ENCODE data around the gene OTULINL. TPM values are rescaled to one million over a fixed set of nuclear protein-coding genes. Genes with fewer than 3 reads are reported as not detected.

OTULINL gene
- total RNA-seq, 5 donors from 2014 or later (not counting 1 experiment from before 2014, with no cell fraction given): 30.0 to 50.1 (median 32.6) TPM

- DNase-seq (no peak), ATAC-seq (replicated peaks in 1 of 4) (no peak)
- Mint-ChIP-seq H3K4me1 (peaks cover 47 to 54% (median 53%) of the 10 kb centered on the region in 3 donors), H3K9me3 (no peaks in the 10 kb centered on the region), H3K27me3 (no peaks in the 10 kb centered on the region), H3K4me3 (no peak overlapping the region), H3K27ac (no peak overlapping the region), H3K36me3 (peaks cover 28% of the 10 kb centered on the region)
- ChIA-PET POLR2A (interaction anchor here (0.6 kb wide), 2 partner anchors 187 to 1893 kb away, joined by 3 read pairs; no protein-coding TSS in a partner anchor), CTCF (no interaction called here)
- H3K36me3 ChIP-seq (ENCODE audit: control insufficient read depth in 2 of 2, extremely low read depth in 1 of 2, insufficient read depth in 1 of 2, low read length in 1 of 2): peaks cover 11 to 24% of the 10 kb centered on the region in 2 donors
- no CpG with 5 or more reads among the region's 1 CpG for WGBS (ENCODE audit: insufficient coverage)
- no peak overlapping the region for H3K27ac ChIP-seq (ENCODE audit: low read length)
- H3K9me3 ChIP-seq: no peaks in the 10 kb centered on the region
- H3K4me1 ChIP-seq (ENCODE audit: control insufficient read depth in 1 of 2, extremely low read depth in 1 of 2, insufficient read depth in 2 of 2, low read length in 2 of 2): peaks cover 33 to 37% of the 10 kb centered on the region in 2 experiments
- H3K27me3 ChIP-seq (replicated peaks in 1 of 2; ENCODE audit: control insufficient read depth in 2 of 2, extremely low read depth in 1 of 2, insufficient read depth in 2 of 2, low read length in 1 of 2): no peaks in the 10 kb centered on the region
- no peak overlapping the region for H3K4me3 ChIP-seq (ENCODE audit: control insufficient read depth in 1 of 2, extremely low read depth in 1 of 2, low read length in 1 of 2)
These were observed 18.0 kb downstream of the OTULINL start for GRCh38 chr5:14599476-14600127.

DNA sequence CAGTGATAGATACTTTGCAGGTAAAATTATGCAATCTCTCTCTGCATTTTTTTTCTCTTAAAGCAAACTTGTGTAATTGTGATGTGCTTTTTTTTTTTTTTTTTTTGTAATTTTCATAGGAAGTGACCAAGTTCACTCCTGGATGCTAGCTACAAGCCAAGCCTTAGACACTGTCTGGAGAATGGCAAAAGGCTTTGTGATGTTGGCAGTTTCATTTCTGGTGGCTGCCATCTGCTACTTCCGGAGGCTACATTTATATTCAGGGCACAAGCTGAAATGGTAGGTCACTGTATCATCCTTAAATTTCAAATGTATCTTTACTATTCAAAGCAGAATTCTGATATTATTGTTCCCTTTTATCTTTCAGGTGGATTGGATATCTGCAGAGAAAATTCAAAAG lies 19.3 kb downstream of the OTULINL start:
- H3K9me3 Mint-ChIP-seq: no peaks in the 10 kb centered on the region
- H3K4me3 ChIP-seq (ENCODE audit: control insufficient read depth in 1 of 2, extremely low read depth in 1 of 2, low read length in 1 of 2): no peak overlapping the region
- POLR2A ChIA-PET: no interaction called here
- no peak overlapping the region for H3K27ac ChIP-seq (ENCODE audit: low read length)
- no peaks in the 10 kb centered on the region for H3K9me3 ChIP-seq
- H3K36me3 ChIP-seq (ENCODE audit: control insufficient read depth in 2 of 2, extremely low read depth in 1 of 2, insufficient read depth in 1 of 2, low read length in 1 of 2): peaks cover 13 to 28% of the 10 kb centered on the region in 2 donors
- ATAC-seq (replicated peaks in 1 of 4) (no peak), DNase-seq (no peak)
- CTCF ChIA-PET: interaction anchor here in 1 of 2 donors (0.6 kb wide), 1 partner anchor 249 kb away, joined by 4 read pairs; no protein-coding TSS in a partner anchor
- H3K4me1 Mint-ChIP-seq: peaks cover 36 to 44% (median 41%) of the 10 kb centered on the region in 3 donors
- H3K27me3 ChIP-seq (replicated peaks in 1 of 2; ENCODE audit: control insufficient read depth in 2 of 2, extremely low read depth in 1 of 2, insufficient read depth in 2 of 2, low read length in 1 of 2): no peaks in the 10 kb centered on the region
- H3K27me3 Mint-ChIP-seq: no peaks in the 10 kb centered on the region
- H3K4me1 ChIP-seq (ENCODE audit: control insufficient read depth in 1 of 2, extremely low read depth in 1 of 2, insufficient read depth in 2 of 2, low read length in 2 of 2): peaks cover 25 to 27% of the 10 kb centered on the region in 2 experiments
- H3K4me3 Mint-ChIP-seq: no peak overlapping the region
- H3K36me3 Mint-ChIP-seq: peaks cover 36% of the 10 kb centered on the region
- no CpG with 5 or more reads among the region's 1 CpG for WGBS (ENCODE audit: insufficient coverage)
- no peak overlapping the region for H3K27ac Mint-ChIP-seq

- Mint-ChIP-seq H3K27ac (peak overlapping the region in 1 of 2 donors; percentile 6), H3K4me1 (peaks cover 13 to 22% (median 18%) of the 10 kb centered on the region in 3 donors), H3K4me3 (no peak overlapping the region), H3K27me3 (no peaks in the 10 kb centered on the region), H3K9me3 (no peaks in the 10 kb centered on the region), H3K36me3 (peaks cover 55% of the 10 kb centered on the region)
- DNase-seq (no peak), ATAC-seq (replicated peaks in 1 of 4) (no peak)
- Histone ChIP-seq H3K27ac (ENCODE audit: low read length) (no peak overlapping the region), H3K36me3 (ENCODE audit: control insufficient read depth in 2 of 2, extremely low read depth in 1 of 2, insufficient read depth in 1 of 2, low read length in 1 of 2) (peaks cover 18 to 32% of the 10 kb centered on the region in 2 donors), H3K4me1 (ENCODE audit: control insufficient read depth in 1 of 2, extremely low read depth in 1 of 2, insufficient read depth in 2 of 2, low read length in 2 of 2) (peaks cover 5% of the 10 kb centered on the region in 2 experiments), H3K27me3 (replicated peaks in 1 of 2; ENCODE audit: control insufficient read depth in 2 of 2, extremely low read depth in 1 of 2, insufficient read depth in 2 of 2, low read length in 1 of 2) (no peaks in the 10 kb centered on the region), H3K9me3 (no peaks in the 10 kb centered on the region), H3K4me3 (ENCODE audit: control insufficient read depth in 1 of 2, extremely low read depth in 1 of 2, low read length in 1 of 2) (no peak overlapping the region)
- ChIA-PET POLR2A (no interaction called here), CTCF (no interaction called here)
- WGBS (ENCODE audit: insufficient coverage): no CpG with 5 or more reads among the region's 1 CpG
These were observed 21.5 kb downstream of the OTULINL start for GRCh38 chr5:14603141-14603540.

- H3K4me1 Mint-ChIP-seq: peaks cover 0 to 7% (median 2%) of the 10 kb centered on the region in 3 donors
- Histone ChIP-seq H3K4me3 (ENCODE audit: control insufficient read depth in 1 of 2, extremely low read depth in 1 of 2, low read length in 1 of 2) (no peak overlapping the region), H3K9me3 (no peaks in the 10 kb centered on the region), H3K4me1 (ENCODE audit: control insufficient read depth in 1 of 2, extremely low read depth in 1 of 2, insufficient read depth in 2 of 2, low read length in 2 of 2) (no peaks in the 10 kb centered on the region), H3K36me3 (ENCODE audit: control insufficient read depth in 2 of 2, extremely low read depth in 1 of 2, insufficient read depth in 1 of 2, low read length in 1 of 2) (peaks cover 22 to 45% of the 10 kb centered on the region in 2 donors), H3K27me3 (replicated peaks in 1 of 2; ENCODE audit: control insufficient read depth in 2 of 2, extremely low read depth in 1 of 2, insufficient read depth in 2 of 2, low read length in 1 of 2) (no peaks in the 10 kb centered on the region), H3K27ac (ENCODE audit: low read length) (no peak overlapping the region)
- no peak overlapping the region for H3K27ac Mint-ChIP-seq
- no peaks in the 10 kb centered on the region for H3K27me3 Mint-ChIP-seq
- 70% methylated on average over 5 of the region's 8 CpGs for WGBS (ENCODE audit: insufficient coverage)
- ChIA-PET POLR2A (no interaction called here), CTCF (interaction anchor here in 1 of 2 donors (0.7 kb wide), 1 partner anchor 14 kb away, joined by 3 read pairs; no protein-coding TSS in a partner anchor)
- ATAC-seq (replicated peaks in 1 of 4) (no peak), DNase-seq (no peak)
- peaks cover 76% of the 10 kb centered on the region for H3K36me3 Mint-ChIP-seq
- H3K9me3 Mint-ChIP-seq: no peaks in the 10 kb centered on the region
- H3K4me3 Mint-ChIP-seq: no peak overlapping the region
These were observed 25.5 kb downstream of the OTULINL start for GRCh38 chr5:14607104-14607503.

- ChIA-PET CTCF (no interaction called here), POLR2A (no interaction called here)
- no peak for ATAC-seq (replicated peaks in 1 of 4)
- Mint-ChIP-seq H3K4me1 (peaks cover 0 to 5% (median 0%) of the 10 kb centered on the region in 3 donors), H3K9me3 (no peaks in the 10 kb centered on the region), H3K27me3 (no peaks in the 10 kb centered on the region), H3K4me3 (no peak overlapping the region), H3K27ac (no peak overlapping the region), H3K36me3 (peaks cover 75% of the 10 kb centered on the region)
- peaks cover 14 to 39% of the 10 kb centered on the region in 2 donors for H3K36me3 ChIP-seq (ENCODE audit: control insufficient read depth in 2 of 2, extremely low read depth in 1 of 2, insufficient read depth in 1 of 2, low read length in 1 of 2)
- no peak overlapping the region for H3K27ac ChIP-seq (ENCODE audit: low read length)
- DNase-seq: no peak
- H3K4me1 ChIP-seq (ENCODE audit: control insufficient read depth in 1 of 2, extremely low read depth in 1 of 2, insufficient read depth in 2 of 2, low read length in 2 of 2): no peaks in the 10 kb centered on the region
- WGBS (ENCODE audit: insufficient coverage): no CpG with 5 or more reads among the region's 2 CpGs
- H3K4me3 ChIP-seq (ENCODE audit: control insufficient read depth in 1 of 2, extremely low read depth in 1 of 2, low read length in 1 of 2): no peak overlapping the region
- no peaks in the 10 kb centered on the region for H3K9me3 ChIP-seq
- H3K27me3 ChIP-seq (replicated peaks in 1 of 2; ENCODE audit: control insufficient read depth in 2 of 2, extremely low read depth in 1 of 2, insufficient read depth in 2 of 2, low read length in 1 of 2): no peaks in the 10 kb centered on the region
These were observed 26.6 kb downstream of the OTULINL start for GRCh38 chr5:14608169-14608568.

DNA sequence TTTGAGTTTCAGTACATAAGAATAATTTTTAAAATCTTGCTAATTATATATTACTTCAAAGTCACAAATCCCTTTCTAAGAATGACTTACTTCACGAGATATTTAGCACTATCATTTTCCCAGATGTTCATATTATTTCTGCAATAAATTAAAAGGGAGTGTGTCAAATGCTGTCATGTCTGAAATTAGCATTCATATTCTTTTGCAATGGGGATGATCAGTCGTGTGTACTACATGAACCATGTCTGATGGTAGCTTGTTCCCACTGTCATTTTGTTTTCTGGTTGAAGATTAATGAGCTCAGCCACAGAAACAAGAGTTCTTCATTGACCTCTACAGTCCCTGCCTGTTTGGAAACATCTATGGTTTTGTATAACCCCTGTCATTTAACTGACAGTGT lies 30.1 kb downstream of the OTULINL start:
- no peak overlapping the region for H3K4me3 Mint-ChIP-seq
- H3K36me3 ChIP-seq (ENCODE audit: control insufficient read depth in 2 of 2, extremely low read depth in 1 of 2, insufficient read depth in 1 of 2, low read length in 1 of 2): peaks cover 7 to 51% of the 10 kb centered on the region in 2 donors

More for the DNA sequence above, 30.1 kb downstream of the OTULINL start:
- H3K27ac Mint-ChIP-seq: no peak overlapping the region
- no CpG with 5 or more reads among the region's 2 CpGs for WGBS (ENCODE audit: insufficient coverage)
- DNase-seq: no peak
- peaks cover 78% of the 10 kb centered on the region for H3K36me3 Mint-ChIP-seq
- H3K27ac ChIP-seq (ENCODE audit: low read length): no peak overlapping the region
- no peak for ATAC-seq (replicated peaks in 1 of 4)
- no peaks in the 10 kb centered on the region for H3K27me3 ChIP-seq (replicated peaks in 1 of 2; ENCODE audit: control insufficient read depth in 2 of 2, extremely low read depth in 1 of 2, insufficient read depth in 2 of 2, low read length in 1 of 2)
- no peaks in the 10 kb centered on the region for H3K4me1 Mint-ChIP-seq
- H3K27me3 Mint-ChIP-seq: no peaks in the 10 kb centered on the region
- no peaks in the 10 kb centered on the region for H3K9me3 Mint-ChIP-seq
- ChIA-PET POLR2A (no interaction called here), CTCF (interaction anchor here in 1 of 2 donors (0.7 kb wide), 1 partner anchor 37 kb away, joined by 3 read pairs; no protein-coding TSS in a partner anchor)
- H3K4me3 ChIP-seq (ENCODE audit: control insufficient read depth in 1 of 2, extremely low read depth in 1 of 2, low read length in 1 of 2): no peak overlapping the region
- H3K4me1 ChIP-seq (ENCODE audit: control insufficient read depth in 1 of 2, extremely low read depth in 1 of 2, insufficient read depth in 2 of 2, low read length in 2 of 2): no peaks in the 10 kb centered on the region
- no peaks in the 10 kb centered on the region for H3K9me3 ChIP-seq

All from T-cell (primary cell).